Measurements from ENCODE around the gene ZNF385B.

The ZNF385B gene

DNA sequence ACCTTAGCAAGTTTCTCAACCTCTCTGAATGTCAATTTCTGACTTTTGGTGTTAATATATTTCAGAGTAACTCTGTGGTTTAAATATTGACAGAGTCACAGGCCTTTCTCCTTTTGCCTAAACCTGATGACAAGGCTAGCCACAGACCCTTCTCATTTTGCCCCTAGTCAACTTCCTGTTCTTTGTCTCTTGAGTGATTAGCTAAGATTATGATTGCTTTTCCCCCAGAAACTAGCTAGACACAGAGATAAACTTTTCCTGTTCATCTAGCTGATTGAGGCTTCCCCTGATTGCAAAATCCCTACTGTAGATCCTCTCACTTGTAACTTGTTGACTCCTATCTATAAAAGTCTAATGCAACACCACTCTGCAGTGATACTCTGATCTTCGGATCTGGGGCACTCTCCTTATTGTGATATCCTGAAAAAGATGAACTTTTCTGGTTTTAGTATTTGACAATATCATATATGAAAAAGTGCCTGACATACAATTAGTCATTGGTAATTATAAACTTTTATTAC, 241.4 kb downstream of the ZNF385B start:
- no peak for DNase-seq

DNA sequence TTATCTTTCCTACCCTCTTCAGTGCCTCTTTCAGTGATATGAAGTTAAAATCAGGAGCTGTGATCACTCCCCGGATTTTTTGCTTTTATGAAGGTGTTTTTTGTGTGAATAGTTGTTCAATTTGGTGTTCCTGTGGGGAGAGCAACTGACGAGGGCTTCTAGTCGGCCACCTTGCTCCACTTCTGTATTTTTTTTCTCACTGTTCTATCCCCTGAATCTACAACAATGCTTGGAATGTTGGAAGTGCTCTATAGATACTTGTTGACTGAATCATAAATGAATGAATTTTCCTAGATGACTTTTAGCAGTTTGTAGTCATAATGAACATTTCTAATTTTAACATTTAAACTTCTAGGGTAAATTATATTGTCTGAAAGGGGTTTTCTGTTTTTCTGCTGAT, 247.3 kb downstream of the ZNF385B start:
- no peak for DNase-seq

DNA sequence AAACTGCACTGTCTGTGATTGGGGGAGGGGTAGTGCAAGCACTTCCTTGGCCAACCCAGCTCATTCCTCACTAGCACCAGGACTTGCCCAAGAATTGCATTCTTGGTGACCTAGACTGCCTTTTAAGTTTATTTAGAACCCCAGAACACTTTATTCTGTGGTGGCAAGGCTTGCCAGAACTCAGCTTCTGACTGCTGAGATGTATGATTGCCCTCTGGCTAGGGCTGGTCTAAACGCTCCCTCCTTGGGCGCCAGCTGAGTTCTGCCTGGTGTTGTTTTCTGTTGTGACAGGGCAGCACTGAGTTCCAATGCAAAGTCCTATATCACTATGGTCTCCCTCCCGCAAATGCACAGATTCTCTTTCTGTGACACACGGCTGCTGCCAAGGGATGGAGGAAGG, 247.7 kb downstream of the ZNF385B start:
- DNase-seq, result no peak

DNA sequence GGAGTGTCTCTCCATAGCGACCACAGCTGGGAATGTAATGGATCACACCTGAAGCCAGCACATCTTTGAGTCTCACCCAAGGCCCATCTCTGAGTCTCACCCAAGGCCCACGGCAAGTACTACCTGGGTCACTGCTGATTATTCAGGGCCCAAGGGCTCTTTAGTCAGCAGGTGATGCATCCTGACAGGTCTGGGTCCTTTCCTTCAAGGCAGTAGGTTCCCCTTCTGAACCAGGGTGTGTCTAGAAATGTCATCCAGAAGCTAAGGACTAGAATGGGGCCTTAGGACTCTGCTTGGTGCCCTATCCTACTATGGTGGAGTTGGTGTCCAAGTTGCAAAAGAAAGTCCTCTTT, 248.1 kb downstream of the ZNF385B start:
- no peak for DNase-seq

DNA sequence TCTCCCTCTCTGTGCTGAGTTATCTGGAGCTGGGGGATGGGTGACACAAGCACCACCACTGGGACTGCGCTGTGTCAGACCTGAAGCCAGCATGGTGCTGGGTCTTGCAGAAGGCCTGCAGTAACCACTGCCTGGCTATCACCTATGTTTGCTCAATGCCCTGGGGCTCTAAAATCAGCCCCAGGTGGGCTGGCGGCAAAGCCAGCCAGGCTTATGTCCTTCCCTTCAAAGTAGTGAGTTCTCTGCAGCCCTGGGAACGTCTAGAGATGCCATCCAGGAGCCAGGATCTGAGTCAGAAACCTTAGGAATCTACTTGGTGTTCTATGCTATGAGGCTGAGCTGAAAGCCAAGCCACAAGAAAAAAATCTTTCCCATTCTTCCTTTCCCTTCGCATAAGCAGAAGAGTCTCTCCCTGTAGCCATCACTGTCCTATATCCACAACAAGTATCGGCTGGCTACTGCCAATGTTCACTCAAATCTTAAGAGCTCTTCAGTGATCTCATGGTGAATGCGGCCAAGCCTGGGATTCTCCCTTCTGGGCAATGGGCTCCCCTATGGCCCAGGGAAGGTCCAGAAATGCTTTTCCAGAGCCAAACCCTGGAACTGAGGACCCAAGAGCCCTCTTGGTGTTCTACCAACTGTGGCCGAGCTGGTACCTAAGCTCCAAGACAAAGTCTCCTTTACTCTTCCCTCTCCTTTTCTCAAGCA, 248.7 kb downstream of the ZNF385B start:
- no peak for DNase-seq

DNA sequence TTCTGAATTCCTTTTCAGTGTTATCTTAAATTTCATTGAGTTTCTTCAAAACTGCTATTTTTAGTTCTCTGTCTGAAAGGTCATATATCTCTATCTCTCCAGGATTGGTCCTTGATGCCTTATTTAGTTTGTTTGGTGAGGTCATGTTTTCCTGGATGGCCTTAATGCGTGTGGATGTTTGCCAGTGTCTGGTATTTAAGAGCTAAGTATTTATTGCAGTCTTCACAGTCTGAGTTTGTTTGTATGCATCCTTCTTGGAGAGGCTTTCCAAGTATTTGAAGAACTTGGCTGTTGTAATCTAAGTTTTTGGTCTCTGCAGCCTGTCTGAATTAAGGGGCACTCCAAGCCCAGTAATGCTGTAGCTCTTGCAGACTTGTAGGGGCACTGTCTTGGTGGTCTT, 249.3 kb downstream of the ZNF385B start:
- no peak for DNase-seq

DNA sequence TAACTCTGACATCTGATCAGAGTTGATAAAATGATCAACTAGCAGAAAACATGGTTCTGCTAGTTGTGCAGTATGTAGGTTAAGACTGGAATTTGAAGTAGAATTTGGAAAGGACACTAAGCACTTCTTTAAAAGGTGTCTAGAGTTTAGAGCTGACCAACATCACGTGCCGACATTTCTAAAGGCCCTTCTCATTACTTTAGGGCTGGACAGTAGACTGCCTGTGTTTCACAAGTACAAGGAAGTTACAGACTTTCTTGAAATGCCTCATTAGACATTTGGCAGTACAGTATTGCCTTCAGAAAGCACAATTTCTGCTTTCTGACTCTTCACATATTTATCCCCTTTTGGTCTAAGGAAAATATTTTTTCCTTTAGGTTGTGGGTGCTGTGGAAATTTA, 255.3 kb downstream of the ZNF385B start:
- DNase-seq, result no peak

DNA sequence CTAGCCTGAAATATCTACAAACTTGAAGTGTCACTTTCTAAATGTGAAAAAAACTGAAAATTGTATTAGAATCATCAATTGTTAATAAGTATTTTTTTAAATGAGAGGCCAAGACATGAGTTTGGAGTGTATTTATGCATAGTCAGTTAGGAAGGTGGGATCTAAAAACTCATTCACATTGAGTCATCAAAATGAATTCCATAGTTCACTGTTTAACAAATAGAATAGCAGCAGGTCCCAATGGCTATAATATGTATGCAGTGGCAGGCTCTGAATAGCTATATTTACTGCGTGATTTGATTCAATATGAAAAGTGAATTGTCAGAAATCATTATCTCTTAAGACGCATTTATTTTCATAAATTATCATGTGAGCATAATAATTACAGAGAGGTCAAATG, 256.1 kb downstream of the ZNF385B start:
- no peak for DNase-seq

DNA sequence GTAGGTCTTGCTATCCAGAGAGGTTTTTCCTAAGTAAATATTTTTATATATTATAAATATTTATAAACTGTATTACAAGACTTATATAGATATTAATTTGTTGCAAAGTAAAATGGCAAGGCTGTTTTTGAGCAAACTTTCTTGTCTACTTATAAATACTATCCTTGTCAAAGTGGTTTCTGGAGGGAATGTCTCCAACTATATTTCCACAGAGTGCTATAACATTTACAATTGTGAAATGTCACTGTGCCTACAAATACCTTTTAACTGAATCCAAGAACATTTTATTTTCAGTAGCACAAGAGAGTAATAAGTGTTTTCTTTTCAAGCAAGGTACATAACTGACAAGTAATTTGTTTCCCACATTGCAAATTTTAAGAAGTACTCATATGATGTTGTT, 256.8 kb downstream of the ZNF385B start:
- no peak for DNase-seq

DNA sequence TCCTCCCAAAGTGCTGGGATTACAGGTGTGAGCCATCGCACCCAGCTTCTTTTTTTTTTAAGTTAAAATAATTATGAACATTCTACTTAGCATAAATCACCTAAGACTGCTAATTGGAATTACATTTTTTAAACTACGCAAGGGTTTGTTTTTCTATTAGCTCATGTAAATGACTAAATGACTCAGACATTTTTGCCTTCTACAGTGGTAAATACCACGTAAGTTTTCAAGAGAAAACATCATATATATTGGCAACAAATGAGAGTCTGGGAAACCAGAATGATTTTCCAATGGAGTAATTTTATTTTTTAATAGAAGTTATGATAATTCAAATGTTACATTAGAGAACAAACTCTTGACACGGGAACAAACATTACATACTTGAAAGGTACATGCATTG, 259.0 kb downstream of the ZNF385B start:
- DNase-seq, result no peak

DNA sequence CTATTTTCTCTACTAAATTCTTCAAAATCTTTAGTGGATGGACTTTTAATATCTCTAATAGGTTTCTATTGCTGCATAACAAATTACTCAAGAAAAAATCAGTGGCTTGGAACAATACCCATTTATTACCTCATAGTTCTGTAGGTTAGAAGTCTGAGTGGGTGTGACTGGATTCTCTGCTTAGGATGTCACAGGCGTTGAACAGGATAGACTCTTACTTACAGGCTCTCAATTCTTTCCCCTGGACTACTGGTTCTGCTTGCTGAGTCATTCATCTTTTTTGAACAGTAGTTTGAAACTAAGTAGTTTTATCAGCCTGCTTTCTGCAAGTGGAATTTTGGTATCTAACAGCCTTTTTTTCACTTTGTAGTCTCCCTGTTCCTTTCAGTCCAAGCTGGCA, 265.4 kb downstream of the ZNF385B start:
- no peak for DNase-seq

DNA sequence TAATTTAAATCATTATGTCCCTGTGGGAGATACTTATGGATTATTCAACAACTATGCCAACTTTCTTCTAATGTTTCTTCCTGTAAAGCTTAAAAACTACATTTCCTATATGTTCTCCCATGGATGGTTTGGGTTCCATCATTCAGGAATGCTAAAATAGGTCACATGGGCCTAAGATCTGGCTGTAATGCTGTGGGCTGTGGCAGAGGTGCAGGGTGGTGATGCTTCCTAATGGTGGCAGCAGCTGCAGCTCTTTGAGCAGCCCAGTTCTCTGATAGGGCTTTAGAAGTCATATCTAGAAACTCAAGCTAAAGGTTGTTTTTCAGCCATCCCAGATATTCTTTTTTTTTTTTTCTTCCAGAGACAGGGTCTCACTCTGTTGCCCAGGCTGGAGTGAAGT, 266.1 kb downstream of the ZNF385B start:
- no peak for DNase-seq

DNA sequence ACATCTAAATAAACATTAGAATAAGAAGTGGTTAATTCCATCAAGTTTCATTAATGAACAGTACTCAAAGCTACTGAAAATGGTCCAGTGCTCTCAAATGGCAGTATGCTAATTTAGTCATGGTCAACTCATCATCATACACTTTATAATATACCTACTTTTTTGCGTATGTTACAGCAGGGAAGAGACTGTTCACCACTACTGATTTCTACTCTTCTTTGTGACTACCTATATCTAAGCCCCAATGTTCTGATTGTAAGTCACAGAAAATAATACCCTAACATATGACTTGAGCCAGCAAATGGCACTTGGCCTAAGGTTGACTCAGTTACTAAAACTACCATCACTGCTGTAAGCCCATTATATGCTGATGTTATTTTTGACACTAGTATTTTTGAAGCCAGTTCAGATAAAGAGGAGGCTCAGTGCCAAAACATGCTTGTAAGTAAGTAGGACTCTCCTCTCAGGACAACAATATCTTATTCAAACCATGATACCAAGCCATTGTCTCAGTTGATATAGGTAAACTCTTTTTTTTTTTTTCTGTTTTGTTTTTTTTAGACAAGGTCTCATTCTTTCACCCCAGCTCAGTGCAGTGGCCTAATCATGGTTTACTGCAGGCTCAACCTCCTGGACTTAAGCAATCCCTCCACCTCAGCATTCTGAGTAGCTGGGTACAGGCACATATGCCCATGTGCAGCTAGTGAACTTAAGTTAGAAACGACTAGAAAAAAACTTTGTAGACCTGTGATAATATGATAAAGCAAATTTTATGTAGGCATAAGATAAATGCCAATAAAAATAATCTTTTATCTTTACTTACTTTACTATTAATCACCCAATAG, 266.9 kb downstream of the ZNF385B start:
- DNase-seq, result no peak

DNA sequence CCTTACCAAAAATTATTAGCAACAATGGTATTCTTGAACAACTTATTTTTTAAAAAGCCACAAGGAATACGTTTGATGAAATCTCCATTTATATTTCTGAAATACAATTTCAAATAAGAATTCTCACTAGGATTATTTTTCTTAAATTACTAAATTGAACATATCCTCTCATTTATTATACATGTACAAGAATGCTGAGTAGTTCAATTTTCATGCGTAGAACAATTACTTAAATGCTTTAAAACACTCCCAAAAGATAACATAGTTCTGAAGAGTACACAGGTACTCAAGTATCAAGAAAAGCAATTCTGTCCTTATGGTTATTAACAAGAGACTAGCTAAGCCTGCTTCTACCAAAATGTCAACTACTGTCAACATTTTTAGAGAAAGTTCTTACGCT, 268.1 kb downstream of the ZNF385B start:
- DNase-seq, result no peak

DNA sequence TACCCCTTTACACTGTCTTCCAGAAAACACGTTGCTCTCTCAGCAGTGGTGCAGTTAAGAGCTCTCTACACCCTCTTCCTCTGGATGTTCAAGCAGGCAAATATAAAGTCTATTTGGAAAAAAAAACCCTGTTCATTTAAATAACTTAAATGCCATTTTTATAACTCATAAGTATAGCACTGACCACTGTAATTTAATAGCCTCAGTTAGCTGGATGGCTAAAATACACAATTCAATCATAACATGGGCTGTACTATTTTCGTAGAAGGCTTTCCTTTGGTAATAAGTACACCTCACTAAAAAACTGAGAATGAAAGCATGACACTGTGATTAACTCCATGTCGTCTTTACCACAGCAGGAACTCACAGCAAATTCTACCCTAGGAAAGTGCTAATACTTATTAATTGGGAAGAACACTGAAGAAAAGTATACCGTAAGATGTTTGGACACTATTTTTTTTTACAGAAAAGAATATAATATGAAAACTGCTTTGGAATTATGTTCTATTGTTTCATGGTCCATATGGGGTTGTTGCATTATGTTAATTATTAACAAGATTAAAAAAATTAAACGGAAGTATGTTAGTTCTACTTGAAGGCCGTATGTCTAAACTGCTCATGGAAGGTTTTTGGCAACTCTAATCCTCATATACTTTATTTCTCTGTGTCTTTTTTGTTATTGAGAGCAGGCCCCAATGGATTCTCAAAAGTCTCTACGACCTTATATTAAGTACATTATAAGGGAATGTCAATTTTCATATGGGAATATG, 269.1 kb downstream of the ZNF385B start:
- no peak for DNase-seq

DNA sequence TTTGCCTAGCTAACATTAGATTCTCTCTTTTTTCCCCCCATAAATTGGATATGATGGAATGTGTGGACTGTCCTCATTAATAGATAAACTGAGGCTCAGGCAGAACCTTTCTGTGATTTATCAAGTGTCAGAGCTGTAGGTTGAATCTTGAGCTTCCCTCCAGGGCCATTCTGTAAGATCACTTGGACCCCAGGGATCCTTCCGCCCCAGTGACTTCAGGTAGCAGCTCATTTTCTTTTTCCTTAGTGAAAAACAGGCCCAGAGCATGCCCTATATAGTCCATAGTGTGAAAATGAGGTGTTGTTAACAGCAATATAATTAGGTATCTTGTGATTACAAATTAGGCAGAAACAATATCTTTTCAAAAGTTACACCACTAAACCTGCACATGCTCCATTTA, 269.7 kb downstream of the ZNF385B start:
- no peak for DNase-seq

DNA sequence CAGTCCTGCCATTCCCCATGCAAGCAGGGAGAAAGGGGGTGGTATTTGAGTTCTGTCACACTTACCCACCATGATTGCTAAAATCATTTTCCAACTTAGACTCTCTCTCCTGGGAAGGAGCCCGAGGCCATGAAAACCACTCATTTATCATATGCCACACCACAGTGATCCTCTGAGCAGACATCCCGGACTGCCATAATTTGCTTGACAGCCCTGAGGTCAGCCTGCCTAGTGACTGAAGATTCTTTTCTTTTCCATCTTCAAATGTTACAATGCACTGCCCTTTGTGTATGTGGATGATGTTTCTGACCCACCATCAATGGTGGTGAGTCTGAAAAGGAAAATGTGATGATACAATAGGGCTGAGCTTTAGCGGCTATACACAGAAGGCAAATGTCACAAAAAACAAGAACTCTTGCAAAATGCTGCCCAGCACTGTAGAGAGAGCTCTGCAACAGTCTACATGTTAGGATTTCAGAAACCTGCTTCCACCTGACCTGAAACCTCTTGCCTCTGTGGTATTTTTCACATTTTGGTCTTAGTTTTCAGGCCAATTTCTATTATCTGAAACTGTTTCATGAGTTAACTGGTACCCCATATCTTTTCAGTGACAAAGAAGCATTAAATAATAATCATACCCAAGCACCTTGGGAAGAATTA, 272.8 kb downstream of the ZNF385B start:
- DNase-seq, result no peak

DNA sequence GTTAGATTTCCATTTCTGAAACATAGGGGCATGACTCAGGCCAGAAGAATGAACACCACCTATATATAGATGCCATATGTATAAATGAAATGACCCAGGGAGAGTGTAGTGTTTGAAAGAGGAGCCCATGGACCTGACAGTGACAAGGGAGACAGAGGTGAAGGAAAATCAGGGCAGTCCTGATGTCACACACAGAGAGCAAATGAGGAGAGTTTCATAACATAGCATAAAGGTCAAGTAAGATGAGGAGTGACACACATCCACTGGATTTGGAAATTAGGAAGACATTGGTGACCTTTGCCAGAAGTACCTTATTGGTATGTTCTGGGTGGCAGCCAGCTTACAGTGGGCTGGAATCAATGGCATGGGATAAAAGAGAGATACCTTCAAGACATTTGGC, 276.7 kb downstream of the ZNF385B start:
- no peak for DNase-seq

DNA sequence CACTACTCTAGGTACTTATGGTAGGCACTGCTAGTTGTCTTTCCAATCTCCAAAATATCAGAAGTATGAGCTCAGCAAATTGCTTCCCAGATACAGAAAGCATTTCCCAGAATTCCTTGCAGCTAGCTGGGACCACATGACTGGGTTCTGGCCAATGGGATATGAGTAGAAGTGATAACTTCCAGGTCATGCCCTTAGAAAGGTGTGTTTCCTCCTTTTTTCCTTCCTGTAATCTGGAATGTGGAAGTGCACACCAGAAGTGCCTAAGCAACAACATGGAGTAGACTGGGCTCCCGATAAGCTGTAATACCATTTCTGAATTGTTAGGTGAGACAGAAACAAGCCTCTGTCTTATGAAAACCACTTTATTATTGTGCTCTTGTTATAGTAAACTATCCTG, 279.8 kb downstream of the ZNF385B start:
- no peak for DNase-seq

DNA sequence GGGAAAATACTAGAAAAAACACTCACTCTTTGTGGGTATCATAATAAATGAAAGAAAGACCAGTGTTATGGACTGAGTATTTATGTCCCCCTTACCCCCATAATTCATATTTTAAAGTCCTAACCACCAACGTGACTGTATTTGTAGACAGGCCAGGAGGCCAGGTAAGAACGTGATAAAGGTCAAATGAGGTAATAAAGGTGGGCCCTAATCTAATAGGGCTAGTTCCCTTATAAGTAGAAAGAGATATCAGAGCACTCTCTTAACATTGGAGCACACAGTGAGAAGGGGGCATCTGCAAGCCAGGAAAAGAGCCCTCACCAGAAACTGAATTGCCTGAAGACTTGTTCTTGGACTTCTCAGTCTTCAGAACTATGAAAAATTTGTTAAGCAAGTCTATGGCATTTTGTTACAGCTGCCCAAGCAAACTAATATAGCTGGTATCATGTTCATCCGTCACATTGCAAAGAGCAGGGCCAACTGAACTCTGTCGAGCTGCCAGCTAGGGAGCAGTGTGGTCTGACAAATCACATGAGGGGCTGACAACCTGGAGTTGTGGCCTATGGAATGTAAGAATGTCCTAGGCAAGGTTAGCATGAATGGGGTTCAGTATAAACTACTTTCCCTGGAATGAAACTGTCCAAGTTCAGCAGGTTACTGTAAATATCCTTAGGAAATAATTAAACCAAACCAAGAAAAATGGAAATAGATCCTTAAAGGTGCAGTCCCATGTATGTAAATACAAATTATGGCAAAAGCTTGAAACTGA, 280.9 kb downstream of the ZNF385B start:
- no peak for DNase-seq

DNA sequence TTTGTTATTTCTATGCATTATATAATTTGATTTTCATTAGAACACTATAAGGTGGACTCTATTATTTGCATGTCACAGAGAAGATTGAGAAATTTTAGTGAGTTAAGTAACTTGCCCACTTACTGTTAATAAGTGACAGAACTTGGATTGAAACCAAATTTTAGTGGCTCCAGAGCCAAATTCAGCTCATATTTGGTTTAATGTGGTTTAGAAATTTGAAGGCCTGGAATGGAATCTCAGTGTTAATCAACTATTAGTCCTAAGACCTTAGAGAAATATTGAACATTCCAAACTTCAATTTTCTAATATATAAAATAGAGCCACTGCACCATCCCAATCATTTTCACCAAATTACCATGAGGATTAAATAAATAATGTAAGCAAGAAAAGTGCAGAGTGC, 281.6 kb downstream of the ZNF385B start:
- no peak for DNase-seq

DNA sequence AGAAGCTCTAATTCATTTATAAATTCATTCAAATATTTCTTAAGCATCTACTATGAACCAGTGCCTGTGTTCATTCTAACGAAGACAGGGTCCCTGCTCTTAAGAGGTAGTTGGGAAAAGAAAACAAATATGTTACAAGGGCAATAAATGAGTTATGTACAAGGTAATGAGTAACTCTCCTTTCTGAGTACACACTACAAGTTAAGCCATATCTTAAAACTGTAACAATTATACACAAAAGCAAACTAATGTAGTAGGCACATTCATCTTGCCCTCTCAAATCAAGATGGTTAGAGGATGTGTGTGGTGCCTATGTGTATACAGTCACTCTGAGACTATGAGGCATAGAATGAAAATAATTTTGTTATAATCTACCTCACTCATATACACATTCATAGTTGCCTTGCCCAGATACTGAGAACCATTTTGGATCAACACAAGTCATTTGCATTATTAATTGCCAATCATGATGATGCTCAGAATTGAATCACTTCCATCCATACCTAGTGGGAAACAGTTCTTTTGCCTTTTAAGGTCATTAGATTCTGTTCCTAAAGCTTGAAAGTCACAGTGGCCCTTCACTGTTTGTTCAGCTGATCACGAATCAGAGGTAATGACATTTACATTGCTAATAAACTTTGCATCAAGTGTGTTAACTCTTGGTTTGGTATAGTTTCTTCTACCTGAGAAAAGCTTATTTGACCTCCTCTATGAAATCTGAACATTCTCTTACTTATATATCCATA, 283.1 kb downstream of the ZNF385B start:
- no peak for DNase-seq

Measured in cerebellar nuclear complex (tissue), 1 donor.